SKM-1 treated with dmso at 0.1 percent for 144 hours (cell line): ENCODE data around the gene DDX23.
A peak's percentile ranks its signal among the peaks of the same experiment; 100 is the strongest.
"Not testable (repeated sequence)": the region's sequence is repeated elsewhere in the genome, so short reads cannot be mapped to it uniquely, and the experiment has no call there.

Experiments used
- DNase-seq: peaks from one replicate; lab custom pipeline; 2025; ENCODE audit not compliant: unreplicated experiment; lab: John Stamatoyannopoulos, UW

Gene DDX23

DNA sequence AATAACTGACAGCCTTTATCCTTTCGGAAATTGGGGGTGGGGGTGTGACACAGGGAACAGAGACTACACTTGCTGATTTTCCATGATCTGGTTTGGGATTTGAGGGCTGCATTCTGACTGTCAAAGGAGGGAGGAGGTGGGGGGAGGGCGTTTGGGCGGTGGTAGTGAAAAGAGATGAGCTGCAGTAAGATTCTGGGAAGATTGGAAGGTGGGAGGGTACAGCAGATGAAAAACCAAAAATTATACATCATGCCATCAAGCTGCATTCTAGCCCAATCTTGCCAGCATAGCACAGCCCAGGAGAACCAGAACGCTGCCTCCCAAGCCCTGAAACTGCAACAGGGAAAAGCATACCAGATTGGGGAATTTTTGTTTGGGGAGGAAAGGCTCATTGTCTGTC is 11.3 kb upstream of the DDX23 start:
- DNase-seq = no peak

- DNase-seq = no peak
Measured at GRCh38 chr12:48862760-48863159, 10.8 kb upstream of the DDX23 start.

- DNase-seq = no peak
Measured at GRCh38 chr12:48861111-48861510, 9.1 kb upstream of the DDX23 start.

- DNase-seq = not testable (repeated sequence)
Measured at GRCh38 chr12:48860236-48860635, 8.3 kb upstream of the DDX23 start.

DNA sequence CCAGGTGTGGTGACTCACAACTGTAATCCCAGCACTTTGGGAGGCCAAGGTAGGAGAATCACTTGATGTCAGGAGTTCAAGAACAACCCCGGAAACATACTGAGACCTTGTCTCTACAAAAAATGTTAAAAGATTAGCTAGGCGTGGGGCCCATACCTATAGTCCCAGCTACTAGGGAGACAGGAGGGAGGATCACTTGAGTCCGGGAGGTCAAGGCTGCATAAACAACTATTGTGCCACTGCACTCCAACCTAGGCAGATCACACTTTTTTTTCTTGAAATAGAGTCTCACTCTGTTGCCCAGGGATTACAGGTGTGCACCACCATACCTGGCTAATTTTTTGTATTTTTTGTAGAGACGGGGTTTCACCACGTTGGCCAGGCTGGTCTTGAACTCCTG is 7.6 kb upstream of the DDX23 start:
- DNase-seq = no peak

DNA sequence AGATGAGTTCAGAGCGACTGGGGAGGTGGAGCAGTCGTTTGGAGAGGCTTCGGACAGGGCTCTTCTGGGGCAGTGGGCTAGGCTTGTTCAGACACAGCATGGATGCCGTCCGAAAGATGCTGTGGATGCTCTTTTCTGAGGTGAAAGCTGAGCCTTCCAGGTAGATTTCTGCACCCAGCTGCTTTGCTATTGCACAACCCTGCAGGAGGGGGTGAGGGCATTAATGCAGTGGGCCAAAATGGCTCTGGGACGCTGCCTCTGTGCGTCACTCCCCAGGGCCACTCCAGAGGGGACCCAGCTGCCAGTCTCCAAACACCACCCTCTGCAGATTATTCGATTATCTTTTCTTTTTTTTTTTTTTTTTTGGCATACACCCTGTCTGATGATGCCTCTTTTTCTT is 6.1 kb upstream of the DDX23 start:
- DNase-seq = no peak

DNA sequence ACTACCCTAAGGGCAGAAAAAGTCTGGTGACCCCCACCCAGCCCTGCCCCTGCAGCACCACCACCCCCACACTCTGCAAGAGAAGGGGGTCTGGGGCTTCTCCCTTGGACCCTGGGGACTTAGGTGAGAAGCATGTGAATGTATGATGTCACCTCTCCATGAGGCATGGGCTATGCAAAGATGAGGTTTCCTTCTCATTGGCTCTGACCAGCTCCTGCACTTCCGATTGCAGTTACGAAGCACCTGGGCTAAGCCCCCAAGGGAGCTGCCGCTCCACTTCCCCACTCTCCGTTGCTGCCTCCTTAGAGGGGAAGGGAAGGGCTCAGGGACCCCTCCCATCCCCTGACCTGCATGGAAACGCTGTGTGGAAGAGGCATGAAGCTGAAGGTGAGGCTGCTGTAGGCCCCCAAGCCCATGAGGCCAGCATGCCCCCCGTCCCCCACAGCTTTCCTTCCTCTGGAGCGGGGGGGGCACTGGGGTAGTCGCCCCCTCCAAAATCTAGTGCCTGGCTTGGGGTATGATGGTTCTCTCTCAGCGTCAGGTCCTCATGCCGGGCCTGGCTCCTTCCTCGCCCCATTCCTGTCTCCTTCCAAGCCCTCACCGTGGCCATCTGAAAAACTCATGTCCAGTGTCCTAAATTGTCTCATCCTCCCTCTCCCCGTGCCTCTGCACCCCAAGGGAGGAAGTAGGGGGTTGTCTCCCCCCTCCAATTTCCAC is 5.5 kb upstream of the DDX23 start:
- no peak for DNase-seq

DNA sequence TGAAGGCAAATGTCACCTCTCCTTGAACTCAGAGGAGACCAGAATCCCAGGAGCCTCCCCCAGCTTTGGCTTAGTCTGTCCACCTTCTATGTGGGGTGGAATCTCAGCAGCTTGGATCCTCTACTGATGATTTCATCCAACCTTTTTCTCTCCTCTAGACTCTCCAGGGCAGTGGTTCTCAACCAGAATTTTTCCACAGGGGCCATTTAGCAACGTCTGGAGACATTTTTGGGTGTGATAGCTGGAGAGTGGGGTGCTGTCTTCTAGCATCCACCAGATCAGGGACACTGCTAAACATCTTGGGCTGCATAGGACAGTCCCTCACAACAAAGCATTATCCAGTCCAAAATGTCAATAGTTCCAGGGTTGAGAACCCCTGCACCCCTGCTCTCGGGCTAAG is 4.4 kb upstream of the DDX23 start:
- no peak for DNase-seq

DNA sequence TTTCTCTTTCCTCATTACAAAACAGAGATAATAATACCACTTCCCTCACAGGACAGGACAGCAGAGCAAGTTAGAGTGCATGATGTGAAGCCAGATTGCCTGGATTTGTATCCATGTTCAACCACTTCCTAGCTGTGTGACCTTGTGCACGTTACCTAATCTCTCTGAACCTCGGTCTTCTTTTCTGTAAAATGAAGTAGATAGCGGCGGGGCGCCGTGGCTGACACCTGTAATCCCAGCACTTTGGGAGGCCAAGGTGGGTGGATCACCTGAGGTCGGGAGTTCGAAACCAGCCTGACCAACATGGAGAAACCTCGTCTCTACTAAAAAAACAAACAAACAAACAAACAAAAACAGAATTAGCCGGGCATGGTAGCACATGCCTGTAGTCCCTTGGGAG is 3.0 kb upstream of the DDX23 start:
- DNase-seq = not testable (repeated sequence)

- DNase-seq = no peak
Measured at GRCh38 chr12:48854488-48854887, 2.5 kb upstream of the DDX23 start.

GRCh38 chr12:48852734-48853688 is 1.0 kb upstream of the DDX23 start:
- DNase-seq = peak; percentile 49

GRCh38 chr12:48842021-48842420 is 9.9 kb downstream of the DDX23 start:
- DNase-seq = not testable (repeated sequence)

GRCh38 chr12:48838048-48838447 is 13.9 kb downstream of the DDX23 start:
- no peak for DNase-seq

- no peak for DNase-seq
Measured at GRCh38 chr12:48832321-48833060, 19.5 kb downstream of the DDX23 start.

DNA sequence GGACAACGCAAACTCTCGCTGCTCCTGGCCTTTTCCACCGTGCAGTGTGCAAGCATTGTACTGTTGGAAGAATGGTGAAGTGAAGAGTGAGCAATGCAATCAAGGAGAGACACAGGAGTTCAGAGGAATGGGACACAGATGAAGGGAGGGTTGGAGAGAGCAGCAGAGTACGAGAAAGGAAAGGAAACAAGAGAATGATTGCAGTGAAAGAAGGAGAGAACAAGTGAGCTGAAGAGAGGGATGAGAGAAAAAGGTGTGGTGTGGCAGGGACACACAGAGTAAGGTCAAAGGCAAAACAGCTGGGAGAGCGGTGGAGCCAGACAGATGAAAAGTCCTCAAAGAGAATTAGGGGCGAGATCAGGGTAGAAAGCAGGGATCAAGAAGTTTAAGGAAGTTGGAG is 20.7 kb downstream of the DDX23 start:
- DNase-seq = no peak

DNA sequence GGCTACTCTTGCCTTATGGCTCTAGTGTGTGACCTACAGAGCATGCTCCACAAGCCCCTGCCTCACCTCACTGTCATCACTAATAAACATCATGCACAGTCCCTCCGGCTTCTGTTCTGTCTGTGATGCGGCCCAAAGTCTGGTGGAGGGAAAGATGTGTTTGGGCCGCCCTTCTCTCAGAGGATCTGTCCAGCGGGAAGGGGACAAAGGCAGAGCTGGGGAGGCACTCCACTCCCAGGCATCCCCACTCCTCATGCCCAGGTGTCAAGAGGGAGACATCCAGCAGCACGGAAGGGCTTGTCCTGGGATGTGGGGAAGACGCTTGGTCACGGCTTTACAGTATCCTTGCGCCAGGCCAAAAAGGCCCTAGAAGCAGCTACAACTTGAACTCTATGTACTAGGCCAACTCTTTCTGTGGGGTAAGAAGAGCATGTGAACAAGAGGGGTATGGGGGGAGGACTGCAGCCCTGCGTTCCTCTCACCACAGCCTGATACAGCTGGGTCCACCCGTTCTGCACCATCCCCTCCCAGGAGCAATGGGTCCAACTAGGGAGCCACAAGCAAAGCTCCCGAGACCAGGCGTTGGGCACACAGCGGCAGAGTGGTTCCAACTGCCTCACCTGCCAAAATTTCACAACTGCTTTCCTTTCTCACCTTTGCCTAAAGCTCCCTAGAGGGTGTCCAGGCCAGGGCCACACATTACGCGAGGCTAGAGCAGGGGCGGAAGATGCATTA is 23.0 kb downstream of the DDX23 start:
- DNase-seq = no peak

DNA sequence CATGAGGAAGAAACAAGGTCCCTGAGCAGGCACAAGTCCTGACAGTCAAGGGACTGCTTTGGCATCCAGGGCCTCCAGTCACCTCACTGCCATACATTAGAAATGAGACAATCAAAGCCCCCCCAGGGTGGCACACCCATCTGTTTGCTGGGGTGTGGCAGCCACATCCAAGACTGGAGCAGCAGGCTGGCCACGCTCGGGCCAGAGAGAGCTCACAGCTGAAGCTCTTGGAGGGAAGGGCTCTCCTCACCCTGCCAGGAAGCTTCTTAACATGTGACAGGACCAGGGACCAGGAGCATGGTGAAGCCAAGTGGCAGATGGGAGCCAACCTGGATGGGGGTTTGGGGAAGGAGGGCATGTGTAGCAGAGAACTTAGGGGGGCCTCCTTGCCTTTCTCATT is 23.7 kb downstream of the DDX23 start:
- no peak for DNase-seq

- no peak for DNase-seq
Measured at GRCh38 chr12:48827513-48828096, 24.4 kb downstream of the DDX23 start.

DNA sequence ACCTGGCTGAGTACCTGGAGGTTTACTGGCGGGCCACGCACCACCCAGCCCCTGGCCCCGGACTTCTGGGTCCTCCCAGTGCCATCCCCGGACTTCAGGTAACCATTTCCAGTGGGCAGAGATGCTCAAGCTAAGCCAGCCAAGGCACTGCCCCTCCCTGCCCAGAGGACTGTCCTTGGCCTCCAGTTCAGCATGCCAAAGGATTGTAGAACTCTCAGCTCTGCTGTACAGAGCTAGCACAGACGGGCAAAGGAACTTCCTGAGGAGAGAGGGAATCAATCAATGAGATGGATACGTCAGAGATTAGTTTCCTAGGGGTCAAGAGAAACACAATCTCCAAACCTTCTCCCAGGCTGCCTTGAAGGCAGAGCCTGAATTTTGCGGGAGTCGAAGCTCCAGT is 24.9 kb downstream of the DDX23 start:
- no peak for DNase-seq

GRCh38 chr12:48826209-48826855 is 25.6 kb downstream of the DDX23 start:
- DNase-seq = no peak
